ENCODE data around the gene MPZL3. TPM values are rescaled to one million over a fixed set of nuclear protein-coding genes. Genes with fewer than 3 reads are reported as not detected.

MPZL3 gene
- total and polyA plus RNA-seq, 8 donors = 0.45 to 20.0 (median 5.0) TPM

DNA sequence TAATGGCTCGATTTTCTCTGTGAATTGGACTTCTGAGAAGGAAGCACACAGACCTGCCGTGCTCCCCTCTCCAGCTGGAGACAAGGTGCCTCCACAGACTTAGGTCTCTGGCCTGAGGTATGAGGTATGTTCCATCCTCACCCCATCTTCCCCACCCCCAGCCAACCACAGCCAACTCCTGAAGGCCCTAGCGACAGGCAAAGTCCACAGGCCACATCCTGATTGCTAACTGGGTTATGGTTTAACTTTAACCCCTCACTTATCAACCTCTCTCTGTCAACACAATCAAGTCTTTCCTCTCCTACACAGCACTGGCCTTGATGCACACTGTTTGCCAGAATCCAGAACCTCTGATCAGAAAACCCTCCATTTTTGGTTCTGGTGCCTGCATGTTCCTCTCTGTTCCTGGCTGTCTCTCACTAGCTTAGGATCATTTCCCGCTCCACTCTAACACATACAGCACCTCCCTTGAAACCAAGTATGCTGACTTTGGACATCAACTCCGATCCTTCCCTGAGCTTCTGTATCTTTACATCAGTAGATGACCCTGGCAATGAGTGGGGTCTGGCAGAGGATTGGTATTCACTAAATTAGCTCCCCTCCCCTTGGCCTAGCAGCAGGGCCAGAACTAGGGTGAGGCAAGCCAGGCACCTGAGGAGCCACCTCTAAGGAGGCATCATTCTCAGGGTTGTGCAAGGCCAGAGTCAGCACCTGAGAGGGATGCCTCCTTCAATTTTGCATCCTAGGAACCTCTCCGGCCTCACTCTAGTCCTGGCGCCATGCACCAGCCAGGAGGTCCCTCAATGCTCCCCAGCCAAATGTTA lies 49.4 kb downstream of the MPZL3 start:
- Histone ChIP-seq H3K27me3 (peaks cover 0 to 7% (median 0%) of the 10 kb centered on the region in 3 donors), H3K9me3 (no peaks in the 10 kb centered on the region), H3K4me1 (peaks cover 0 to 37% (median 7%) of the 10 kb centered on the region in 4 donors), H3K4me3 (no peak overlapping the region), H3K36me3 (peaks cover 0 to 2% (median 0%) of the 10 kb centered on the region in 4 donors), H3K27ac (peak overlapping the region in 1 of 5 donors; percentile 18)
- peak; percentile 46 to 69 for DNase-seq
- WGBS, 5 donors = 65 to 75% (median 71%) methylated on average over 7 of the region's 7 CpGs
- intact Hi-C loops (cut with DNase I; ENCODE audit: low total_unique reads) = loop anchor here (10.0 kb wide), 1 partner anchor 162 kb away; no protein-coding TSS in a partner anchor
- no peak for TF ChIP-seq EP300 (IDR thresholded peaks at IDR 0.05)
- no peak for TF ChIP-seq POLR2A (IDR thresholded peaks at IDR 0.05)
- TF ChIP-seq, protein P1, sequence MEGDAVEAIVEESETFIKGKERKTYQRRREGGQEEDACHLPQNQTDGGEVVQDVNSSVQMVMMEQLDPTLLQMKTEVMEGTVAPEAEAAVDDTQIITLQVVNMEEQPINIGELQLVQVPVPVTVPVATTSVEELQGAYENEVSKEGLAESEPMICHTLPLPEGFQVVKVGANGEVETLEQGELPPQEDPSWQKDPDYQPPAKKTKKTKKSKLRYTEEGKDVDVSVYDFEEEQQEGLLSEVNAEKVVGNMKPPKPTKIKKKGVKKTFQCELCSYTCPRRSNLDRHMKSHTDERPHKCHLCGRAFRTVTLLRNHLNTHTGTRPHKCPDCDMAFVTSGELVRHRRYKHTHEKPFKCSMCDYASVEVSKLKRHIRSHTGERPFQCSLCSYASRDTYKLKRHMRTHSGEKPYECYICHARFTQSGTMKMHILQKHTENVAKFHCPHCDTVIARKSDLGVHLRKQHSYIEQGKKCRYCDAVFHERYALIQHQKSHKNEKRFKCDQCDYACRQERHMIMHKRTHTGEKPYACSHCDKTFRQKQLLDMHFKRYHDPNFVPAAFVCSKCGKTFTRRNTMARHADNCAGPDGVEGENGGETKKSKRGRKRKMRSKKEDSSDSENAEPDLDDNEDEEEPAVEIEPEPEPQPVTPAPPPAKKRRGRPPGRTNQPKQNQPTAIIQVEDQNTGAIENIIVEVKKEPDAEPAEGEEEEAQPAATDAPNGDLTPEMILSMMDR (IDR thresholded peaks at IDR 0.05) = no peak
- TF ChIP-seq POLR2AphosphoS5 (IDR thresholded peaks at IDR 0.05) = peak in 2 of 3 donors; percentile 45 to 53

DNA sequence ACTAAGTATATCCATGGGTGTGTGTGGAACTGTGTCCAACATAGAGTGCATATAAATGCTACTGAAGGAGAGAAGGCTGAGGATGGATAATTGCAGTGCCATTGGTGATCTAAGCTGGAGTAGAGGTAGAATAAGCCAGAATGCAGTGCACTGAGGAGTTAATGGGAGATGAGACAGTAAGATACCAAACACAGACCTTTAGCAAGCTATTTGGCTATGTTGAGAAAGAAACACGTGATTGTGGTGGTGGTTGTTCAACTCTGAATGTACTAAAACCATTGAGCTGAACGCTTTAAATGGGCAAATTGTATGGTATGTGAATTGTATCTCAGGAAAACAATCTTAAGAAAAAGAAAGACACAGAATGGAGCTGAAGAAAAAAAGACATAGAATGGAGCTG lies 50.2 kb downstream of the MPZL3 start:
- Histone ChIP-seq H3K36me3 (peaks cover 0 to 6% (median 0%) of the 10 kb centered on the region in 4 donors), H3K4me3 (no peak overlapping the region), H3K27me3 (no peaks in the 10 kb centered on the region), H3K9me3 (no peaks in the 10 kb centered on the region), H3K4me1 (peaks cover 0 to 37% (median 7%) of the 10 kb centered on the region in 4 donors), H3K27ac (no peak overlapping the region)
- no peak for DNase-seq
- WGBS, 5 donors = 77 to 91% (median 84%) methylated on average over 2 of the region's 2 CpGs
- intact Hi-C loops (cut with DNase I; ENCODE audit: low total_unique reads) = loop anchor here (10.0 kb wide), 1 partner anchor 163 kb away; no protein-coding TSS in a partner anchor
- TF ChIP-seq, protein P1 (IDR thresholded peaks at IDR 0.05) = no peak

DNA sequence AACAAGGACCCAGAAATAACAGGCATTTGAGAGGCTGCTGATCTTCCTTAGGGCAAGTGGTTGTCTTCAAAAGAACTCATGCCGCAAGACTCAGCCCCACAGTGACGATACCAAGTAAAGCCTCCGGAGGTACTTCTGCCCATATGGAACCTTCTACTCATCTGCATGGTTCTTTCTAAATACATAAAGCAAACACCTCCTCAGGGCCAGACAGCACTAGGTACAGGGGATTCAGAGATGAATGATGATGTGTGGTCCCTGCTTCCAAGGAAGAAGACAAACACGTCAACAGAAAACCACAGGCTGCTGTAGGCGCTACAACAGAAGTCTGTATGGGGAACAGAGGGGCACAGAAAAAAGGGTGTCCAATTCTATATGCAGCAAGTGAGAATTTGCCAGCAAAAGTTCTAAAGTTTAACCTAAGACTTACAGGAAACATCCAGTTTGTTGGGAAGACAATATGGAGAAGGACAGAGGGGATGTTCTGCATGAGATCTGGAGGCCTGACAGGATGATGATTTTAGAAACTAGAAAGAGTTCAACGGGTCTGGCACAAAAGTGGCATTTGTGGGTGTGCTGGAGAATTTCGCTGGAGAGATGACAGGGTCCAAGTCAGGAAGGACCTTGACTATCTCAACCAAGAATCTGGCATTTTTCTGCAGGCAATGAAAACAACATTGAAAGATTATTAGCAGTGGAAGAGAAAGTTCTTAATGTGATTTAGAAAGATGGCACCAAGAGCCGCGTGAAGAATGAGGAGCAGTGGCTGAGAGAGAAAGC lies 51.1 kb downstream of the MPZL3 start:
- Histone ChIP-seq H3K4me1 (peaks cover 0 to 29% (median 7%) of the 10 kb centered on the region in 4 donors), H3K36me3 (peaks cover 0 to 6% (median 0%) of the 10 kb centered on the region in 4 donors), H3K27ac (no peak overlapping the region), H3K27me3 (no peaks in the 10 kb centered on the region), H3K9me3 (no peaks in the 10 kb centered on the region), H3K4me3 (no peak overlapping the region)
- TF ChIP-seq, protein P1 (IDR thresholded peaks at IDR 0.05) = no peak
- TF ChIP-seq POLR2A (IDR thresholded peaks at IDR 0.05) = no peak
- no peak for TF ChIP-seq POLR2AphosphoS5 (IDR thresholded peaks at IDR 0.05)
- no peak for TF ChIP-seq EP300 (IDR thresholded peaks at IDR 0.05)
- WGBS, 5 donors = 85 to 90% (median 88%) methylated on average over 9 of the region's 9 CpGs
- DNase-seq = no peak
- intact Hi-C loops (cut with DNase I; ENCODE audit: low total_unique reads) = loop anchor here (10.0 kb wide), 1 partner anchor 164 kb away; no protein-coding TSS in a partner anchor

DNA sequence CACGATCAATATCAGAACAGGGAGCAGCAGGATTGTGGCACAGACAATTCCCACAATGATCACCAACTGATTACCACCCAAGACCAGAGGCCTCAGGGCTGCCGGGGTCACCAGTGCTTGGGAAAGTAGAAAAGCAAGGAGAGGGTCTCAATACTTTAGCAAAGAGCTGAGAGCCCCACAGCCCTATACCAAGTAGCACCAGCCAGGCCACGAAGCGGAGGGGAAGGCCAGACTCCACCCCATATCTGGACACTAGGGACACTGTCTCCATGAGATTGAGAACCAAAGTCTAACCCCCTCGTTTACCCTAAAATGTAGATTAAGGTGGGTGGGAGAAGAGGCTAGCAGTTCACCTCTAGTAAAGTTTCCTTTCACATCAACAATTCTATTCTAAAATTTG lies 51.7 kb downstream of the MPZL3 start:
- Histone ChIP-seq H3K36me3 (peaks cover 0 to 6% (median 0%) of the 10 kb centered on the region in 4 donors), H3K9me3 (no peaks in the 10 kb centered on the region), H3K4me3 (no peak overlapping the region), H3K27ac (no peak overlapping the region), H3K27me3 (no peaks in the 10 kb centered on the region), H3K4me1 (peaks cover 4 to 26% (median 9%) of the 10 kb centered on the region in 4 donors)
- DNase-seq = no peak
- intact Hi-C loops (cut with DNase I; ENCODE audit: low total_unique reads) = loop anchor here (10.0 kb wide), 1 partner anchor 164 kb away; no protein-coding TSS in a partner anchor
- WGBS, 5 donors = 88 to 92% (median 91%) methylated on average over 5 of the region's 5 CpGs
- TF ChIP-seq, protein P1 (IDR thresholded peaks at IDR 0.05) = no peak
- TF ChIP-seq POLR2A (IDR thresholded peaks at IDR 0.05) (no peak), POLR2AphosphoS5 (IDR thresholded peaks at IDR 0.05) (no peak), EP300 (IDR thresholded peaks at IDR 0.05) (no peak)

Measured in stomach (tissue), 9 donors.